HCEC 1CT (cell line): Measurements from ENCODE around the gene MTCH2.
A peak's percentile ranks its signal among the peaks of the same experiment; 100 is the strongest.
"Not testable (repeated sequence)": the region's sequence is repeated elsewhere in the genome, so short reads cannot be mapped to it uniquely, and the experiment has no call there.

Experiments
- DNase-seq: peaks from one replicate; pipeline ENCODE4 v3.0.0-alpha.2; 2017

MTCH2 gene

DNA sequence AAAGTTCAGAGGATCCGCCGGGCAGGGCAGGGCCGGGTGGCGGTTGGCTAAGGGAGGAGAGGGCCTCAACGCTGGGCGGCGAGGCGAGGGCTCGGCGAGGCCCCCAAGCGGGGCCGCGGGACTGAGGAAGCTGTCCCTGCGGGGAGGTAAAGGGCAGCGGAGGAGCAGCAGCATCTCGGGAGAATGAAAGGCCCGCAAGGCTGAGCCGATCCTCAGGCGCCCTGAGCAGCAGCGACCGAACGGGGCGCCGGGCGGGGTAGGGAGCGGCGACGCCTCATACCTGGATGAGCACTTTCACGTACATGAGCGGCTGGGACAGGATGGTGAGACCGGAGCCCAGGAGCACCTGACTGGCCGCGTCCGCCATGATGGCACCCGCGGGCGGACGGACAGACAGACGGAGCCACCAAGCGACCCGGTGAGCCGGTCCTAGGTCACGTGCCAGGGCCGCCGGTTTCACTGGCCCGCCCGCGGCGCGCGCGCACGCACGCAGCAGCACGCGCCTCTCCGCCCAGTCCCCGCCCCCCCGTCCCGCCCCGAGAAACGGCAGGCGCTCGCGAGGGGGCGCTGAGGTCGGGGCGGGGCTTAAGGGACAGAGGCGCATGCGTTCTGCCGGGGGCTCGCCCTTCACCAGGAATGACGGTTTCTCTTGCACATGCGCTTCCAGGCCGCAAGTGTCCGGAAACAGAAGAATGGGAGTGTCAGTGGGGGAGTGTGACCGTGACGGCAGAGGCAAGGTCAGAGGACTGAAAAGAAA lies at the start of gene MTCH2:
Gene MTCH2, minus strand, starts transcription at position 461 of the 757 bp plus-strand sequence. Its CDS starts 94 bp downstream, at position 367.
- DNase-seq = peak; percentile 98

DNA sequence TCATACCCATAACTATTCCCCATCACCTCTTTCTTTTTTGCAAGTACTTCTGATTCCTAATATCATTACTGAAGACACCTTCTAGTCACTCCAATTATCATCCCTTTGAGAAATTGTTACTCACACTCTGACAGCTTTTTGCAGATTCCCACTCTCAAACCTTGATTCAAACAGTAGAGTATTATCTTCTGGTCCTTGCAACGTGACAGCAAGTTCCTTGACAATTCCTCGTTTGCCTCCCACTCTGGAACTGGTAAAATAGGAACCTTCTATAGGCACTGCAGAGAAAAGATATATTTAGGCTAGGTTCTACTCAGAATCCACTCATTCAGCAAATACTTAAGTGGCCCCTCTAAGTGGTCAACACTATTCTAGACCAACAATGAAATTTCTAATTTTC lies 49.6 kb upstream of the MTCH2 start:
- DNase-seq = no peak

DNA sequence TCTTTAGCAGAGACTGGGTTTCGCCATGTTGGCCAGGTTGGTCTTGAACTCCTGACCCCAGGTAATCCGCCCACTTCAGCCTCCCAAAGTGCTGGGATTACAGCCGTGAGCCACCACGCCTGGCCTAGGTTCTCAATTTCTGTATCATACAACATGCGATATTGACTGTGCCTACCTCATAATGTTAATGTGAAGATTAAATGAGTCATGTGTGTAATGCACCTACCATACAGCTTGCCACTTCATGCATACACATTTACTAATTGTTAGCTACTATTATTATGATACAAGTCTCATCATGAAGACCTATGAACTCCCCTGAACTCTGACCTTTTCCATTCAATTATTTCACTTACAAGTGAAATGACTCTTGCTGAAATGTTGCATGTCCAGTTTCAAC lies 47.1 kb upstream of the MTCH2 start:
- DNase-seq = no peak

GRCh38 chr11:47688991-47689390 lies 46.6 kb upstream of the MTCH2 start:
- DNase-seq = no peak

DNA sequence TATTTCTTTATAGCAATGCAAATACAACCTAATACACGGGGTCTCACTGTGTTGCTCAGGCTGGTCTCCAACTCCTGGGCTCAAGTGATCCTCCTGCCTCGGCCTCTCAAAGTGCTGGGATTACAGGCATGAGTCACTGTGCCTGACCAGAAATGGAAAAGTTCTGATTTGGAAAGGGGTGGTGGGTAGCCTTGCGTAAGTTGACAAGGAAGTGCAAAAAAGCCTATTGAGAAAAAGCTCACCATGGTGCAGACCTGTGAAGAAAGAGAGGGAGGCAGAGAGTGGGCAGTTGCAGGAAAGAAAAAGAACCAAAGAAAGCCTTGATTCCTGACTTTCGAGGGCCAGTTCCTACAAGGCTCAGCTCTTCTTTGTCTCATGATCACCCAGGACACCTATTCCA lies 45.8 kb upstream of the MTCH2 start:
- DNase-seq = no peak

DNA sequence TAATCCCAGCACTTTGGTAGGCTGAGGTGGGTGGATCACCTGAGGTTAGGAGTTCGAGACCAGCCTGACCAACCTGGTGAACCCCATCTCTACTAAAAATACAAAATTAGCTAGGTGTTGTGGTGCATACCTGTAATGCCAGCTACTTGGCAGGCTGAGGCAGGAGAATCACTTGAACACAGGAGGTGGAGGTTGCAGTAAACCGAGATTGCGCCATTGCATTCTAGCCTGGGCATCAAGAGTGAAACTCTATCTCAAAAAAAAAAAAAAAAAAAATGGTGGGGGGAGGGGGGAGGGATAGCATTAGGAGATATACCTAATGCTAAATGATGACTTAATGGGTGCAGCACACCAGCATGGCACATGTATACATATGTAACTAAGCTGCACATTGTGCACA lies 44.3 kb upstream of the MTCH2 start:
- not testable (repeated sequence) for DNase-seq

DNA sequence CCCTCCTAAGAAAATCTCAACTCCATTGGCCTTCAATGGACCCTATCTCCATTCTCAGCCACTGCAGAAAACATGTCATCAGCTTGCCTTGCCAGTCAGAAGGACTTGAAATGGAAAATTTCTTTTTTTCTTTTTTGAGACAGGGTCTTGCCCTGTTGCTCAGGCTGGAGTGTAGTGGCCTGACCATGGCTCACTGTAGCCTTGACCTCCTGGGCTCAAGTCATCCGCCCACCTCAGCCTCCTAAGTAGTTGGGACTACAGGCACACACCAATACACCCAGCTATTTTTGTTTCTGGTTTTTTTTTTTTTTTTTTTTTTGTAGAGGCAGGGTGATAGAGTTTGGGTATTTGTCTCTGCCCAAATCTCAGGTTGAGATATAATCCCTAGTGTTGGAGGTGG lies 43.8 kb upstream of the MTCH2 start:
- DNase-seq = no peak

- no peak for DNase-seq
These were observed 33.5 kb upstream of the MTCH2 start for GRCh38 chr11:47675851-47676250.

- DNase-seq = peak; percentile 12
These were observed 29.9 kb upstream of the MTCH2 start for GRCh38 chr11:47672283-47672730.

GRCh38 chr11:47669856-47670255 lies 27.5 kb upstream of the MTCH2 start:
- DNase-seq = no peak

GRCh38 chr11:47668665-47669064 lies 26.3 kb upstream of the MTCH2 start:
- DNase-seq = no peak

GRCh38 chr11:47667555-47667954 lies 25.2 kb upstream of the MTCH2 start:
- DNase-seq = no peak

DNA sequence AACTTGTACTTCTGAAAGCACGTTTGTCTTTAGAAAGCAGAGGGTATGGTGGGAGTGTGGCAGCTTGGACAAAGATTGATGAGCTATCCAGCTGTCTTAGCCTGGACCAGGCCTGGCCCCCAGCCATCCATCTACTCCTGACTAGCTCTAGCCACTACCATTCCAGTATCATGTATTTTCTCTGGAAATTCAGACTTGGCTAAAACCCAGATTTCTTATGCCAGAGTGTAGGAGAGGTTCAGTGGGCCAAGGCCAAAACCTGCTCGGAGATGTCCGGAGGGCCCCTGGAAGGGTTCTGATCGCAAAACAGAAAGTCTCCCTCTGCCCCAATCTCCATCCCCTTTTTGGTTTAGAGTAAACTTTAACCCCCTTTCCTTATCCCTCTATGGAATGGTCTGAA lies 24.8 kb upstream of the MTCH2 start:
- no peak for DNase-seq

DNA sequence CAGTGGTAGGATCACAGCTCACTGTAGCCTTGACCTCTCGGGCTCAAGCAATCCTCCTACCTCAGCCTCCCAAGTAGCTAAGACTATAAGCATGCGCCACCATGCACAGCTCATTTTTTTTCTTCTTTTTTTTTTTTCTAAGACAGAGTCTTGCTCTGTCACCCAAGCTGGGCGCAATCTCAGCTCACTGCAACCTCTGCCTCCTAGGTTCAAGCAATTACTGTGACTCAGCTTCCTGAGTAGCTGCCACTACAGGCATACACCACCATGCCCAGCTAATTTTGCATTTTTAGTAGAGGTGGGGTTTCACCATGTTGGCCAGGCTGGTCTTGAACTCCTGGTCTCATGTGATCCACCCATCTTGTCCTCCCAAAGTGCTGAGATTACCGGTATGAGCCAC lies 22.6 kb upstream of the MTCH2 start:
- DNase-seq = peak; percentile 13

- no peak for DNase-seq
These were observed 18.9 kb upstream of the MTCH2 start for GRCh38 chr11:47661245-47661644.

DNA sequence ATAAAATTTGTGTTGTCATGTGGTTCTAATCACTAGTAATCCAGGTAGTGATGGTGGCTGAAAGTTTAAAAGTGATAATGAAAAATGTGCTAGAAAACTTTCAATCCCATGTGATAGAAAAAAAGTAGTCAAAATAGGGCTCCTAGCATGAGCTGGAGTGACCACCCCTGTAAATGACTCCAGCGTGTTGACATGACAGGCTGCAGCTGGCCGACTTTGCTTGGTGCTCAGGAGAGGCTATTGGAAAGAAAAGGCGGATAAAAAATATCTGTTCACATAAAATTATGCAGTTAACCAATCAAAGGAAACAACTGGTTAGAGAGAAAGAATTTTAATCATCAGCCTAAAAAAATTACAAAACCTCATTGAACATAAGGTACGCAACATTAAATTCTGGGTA lies 16.9 kb upstream of the MTCH2 start:
- DNase-seq = no peak

DNA sequence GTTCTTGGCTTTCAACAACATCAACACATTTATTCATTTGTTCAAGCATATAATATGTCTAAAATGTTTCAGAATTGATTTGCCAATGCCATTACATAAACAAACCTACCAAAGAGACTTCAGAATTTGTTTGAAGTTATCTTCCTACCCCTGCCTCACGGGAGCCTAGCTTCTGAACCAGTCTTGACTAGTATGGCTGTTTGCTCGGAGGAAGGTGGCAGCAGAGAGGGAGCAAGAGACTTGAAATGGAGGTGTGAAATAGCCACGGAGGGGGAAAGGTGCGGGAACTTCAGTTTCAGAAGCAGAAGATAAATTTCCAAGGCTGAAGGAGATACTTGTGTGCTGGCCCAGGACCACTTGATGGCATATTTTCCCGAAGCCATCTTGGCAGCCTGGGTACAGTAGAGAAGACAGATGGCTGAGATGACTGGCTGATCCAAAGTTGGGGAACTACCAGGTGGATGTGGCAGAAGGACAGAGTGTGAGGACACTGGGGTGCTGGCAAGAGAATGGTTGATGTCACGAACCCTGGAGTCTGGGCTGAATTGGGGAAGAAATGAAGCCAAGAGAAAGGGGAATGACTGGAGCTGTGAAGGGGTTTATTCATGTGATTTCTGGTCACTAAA lies 14.0 kb upstream of the MTCH2 start:
- no peak for DNase-seq

DNA sequence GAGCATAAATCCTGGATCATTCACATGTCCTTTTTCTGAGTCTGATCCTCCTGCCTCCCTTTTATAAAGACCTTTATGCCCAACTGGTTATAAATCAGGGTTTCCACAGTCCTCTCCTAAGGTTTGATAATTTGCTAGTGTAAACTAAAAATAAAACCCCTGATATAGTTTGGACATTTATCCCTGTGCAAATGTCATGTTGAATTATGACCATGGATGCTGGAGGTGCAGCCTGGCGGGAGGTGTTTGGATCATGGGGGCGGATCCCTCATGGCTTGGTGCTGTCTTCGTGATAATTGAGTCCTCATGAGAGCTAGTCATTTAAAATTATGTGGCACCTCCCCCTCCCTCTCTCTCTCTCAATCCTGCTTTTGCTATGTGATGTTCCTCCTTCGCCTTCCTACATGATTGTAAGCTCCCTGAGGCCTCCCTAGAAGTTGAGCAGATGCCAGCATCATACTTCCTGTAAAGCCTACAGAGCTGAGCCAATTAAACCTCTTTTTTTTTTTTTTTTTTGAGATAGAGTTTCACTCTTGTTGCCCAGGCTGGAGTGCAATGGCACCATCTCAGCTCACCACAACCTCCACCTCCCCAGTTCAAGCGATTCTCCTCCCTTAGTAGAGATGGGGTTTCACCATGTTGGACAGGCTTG lies 9.6 kb upstream of the MTCH2 start:
- no peak for DNase-seq

- DNase-seq = no peak
These were observed 6.9 kb upstream of the MTCH2 start for GRCh38 chr11:47649276-47649675.

GRCh38 chr11:47646019-47646418 lies 3.7 kb upstream of the MTCH2 start:
- DNase-seq = no peak

DNA sequence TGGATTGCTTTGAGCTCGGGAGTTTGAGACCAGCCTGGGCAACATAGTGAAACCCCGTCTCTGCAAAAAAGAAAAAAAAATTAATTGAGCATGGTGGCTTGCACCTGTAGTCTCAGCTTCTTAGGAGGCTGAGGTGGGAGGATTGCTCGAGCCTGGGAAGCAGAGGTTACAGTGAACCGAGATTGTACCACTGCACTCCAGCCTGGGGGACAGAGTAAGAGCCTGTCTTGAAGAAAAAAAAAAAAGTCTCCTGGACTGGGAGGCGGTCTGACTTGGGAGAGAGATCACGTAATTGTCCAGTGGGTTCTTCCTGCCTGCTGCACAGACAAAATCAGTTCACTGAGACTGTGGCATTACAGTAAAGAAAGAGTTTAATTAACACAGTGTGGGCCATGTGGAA lies 3.1 kb upstream of the MTCH2 start:
- no peak for DNase-seq

DNA sequence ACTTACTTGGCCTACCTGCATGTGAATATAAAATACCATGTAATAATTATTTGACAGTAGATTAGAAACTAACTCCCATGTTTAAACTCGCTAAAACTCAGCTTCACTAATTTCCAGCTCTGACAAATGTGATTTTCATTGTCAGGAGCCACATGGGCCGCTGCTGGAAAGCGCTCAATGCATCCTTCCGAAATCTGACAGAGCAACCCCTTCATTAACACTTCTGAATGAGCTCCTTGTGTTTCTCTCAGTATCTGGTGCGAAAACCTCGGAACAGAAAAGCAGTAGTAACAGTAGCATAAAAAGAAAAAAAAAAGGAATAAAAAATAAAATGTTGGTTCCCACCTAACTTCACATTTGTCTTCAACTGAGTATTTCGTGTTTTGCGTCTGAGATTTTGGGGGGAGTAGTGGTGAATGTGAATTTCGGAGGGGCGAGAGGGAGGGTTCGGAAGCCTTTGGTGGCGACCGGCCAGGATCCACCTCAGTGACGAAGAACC lies 710 bp downstream of the MTCH2 start:
- no peak for DNase-seq

DNA sequence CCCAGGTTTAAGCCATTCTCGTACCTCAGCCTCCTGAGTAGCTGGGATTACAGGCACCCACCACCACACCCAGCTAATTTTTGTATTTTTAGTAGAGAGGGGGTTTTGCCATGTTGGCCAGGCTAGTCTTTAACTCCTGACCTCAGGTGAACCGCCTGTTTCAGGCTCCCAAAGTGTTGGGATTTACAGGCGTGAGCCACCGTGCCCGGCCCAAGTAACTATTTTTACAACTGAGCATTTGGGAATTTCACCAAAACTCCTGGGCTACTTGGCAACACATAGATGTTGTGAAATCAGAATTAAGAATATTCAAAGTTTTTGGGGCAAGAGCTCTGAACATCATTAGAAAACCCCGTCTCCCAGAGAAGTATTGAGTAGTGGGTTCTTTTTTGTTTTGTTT lies 1.9 kb downstream of the MTCH2 start:
- DNase-seq = not testable (repeated sequence)

GRCh38 chr11:47636331-47636730 lies 6.0 kb downstream of the MTCH2 start:
- DNase-seq = not testable (repeated sequence)
